Activated CD4-positive, alpha-beta memory T cell treated with anti-CD3 and anti-CD28 coated beads for 36 hours (primary cell): ENCODE results near the gene CUX1. TPM values are rescaled to one million over a fixed set of nuclear protein-coding genes. Genes with fewer than 3 reads are reported as not detected.
"Not testable (repeated sequence)": the region's sequence is repeated elsewhere in the genome, so short reads cannot be mapped to it uniquely, and the experiment has no call there.

Experiments used
- CTCF ChIA-PET: fragments of 350-600 bp; sonication (Branson Sonifier 250); formaldehyde crosslinking; loops from one replicate; lab custom pipeline; 2021; ENCODE audit warnings: antibody characterized with exemption, inconsistent platforms; lab: Charles Lee
- POLR2A ChIA-PET: fragments of 350-600 bp; sonication (Branson Sonifier 250); formaldehyde crosslinking; loops from one replicate; lab custom pipeline; 2021; ENCODE audit warnings: antibody characterized with exemption; lab: Charles Lee
- DNase-seq: peaks from one replicate; pipeline ENCODE4 v3.0.0-alpha.2; 2020
- H3K27ac Mint-ChIP-seq: one replicate; pipeline ENCODE4 v1.8.0; 2021; ENCODE audit warnings: mixed read lengths
- H3K27me3 Mint-ChIP-seq: one replicate; pipeline ENCODE4 v1.8.0; 2021; ENCODE audit warnings: mixed read lengths
- H3K36me3 Mint-ChIP-seq: one replicate; pipeline ENCODE4 v1.8.0; 2021; ENCODE audit warnings: mixed read lengths
- H3K4me1 Mint-ChIP-seq: one replicate; pipeline ENCODE4 v1.8.0; 2021; ENCODE audit warnings: low read depth, mixed read lengths
- H3K4me3 Mint-ChIP-seq: one replicate; pipeline ENCODE4 v1.8.0; 2021; ENCODE audit warnings: mild to moderate bottlenecking, mixed read lengths
- H3K9me3 Mint-ChIP-seq: one replicate; pipeline ENCODE4 v1.8.0; 2021; ENCODE audit warnings: mixed read lengths
- intact Hi-C: fragments of 100-400 bp; cut with micrococcal nuclease; formaldehyde crosslinking; loops from one replicate; pipeline ENCODE4 v1.15.1; 2023
- total RNA-seq, 2 experiments: library from RNA; stranded (reverse); gene quantifications; one replicate each; pipeline ENCODE4 v1.2.3, GENCODE V29; 2021

Gene CUX1
- total RNA-seq, 2 experiments from 2014 or later = 25.1 TPM

- ChIA-PET POLR2A (no interaction called here), CTCF (no interaction called here)
- Mint-ChIP-seq H3K4me1 (no peaks in the 10 kb centered on the region), H3K27ac (no peak overlapping the region), H3K4me3 (no peak overlapping the region), H3K36me3 (no peaks in the 10 kb centered on the region), H3K27me3 (no peaks in the 10 kb centered on the region), H3K9me3 (no peaks in the 10 kb centered on the region)
- intact Hi-C loops = no loop called here
- no peak for DNase-seq
Measured at GRCh38 chr7:101782896-101783295, 34.5 kb upstream of the CUX1 start.

GRCh38 chr7:101783381-101784181, 33.8 kb upstream of the CUX1 start:
- intact Hi-C loops = no loop called here
- no peaks in the 10 kb centered on the region for H3K4me1 Mint-ChIP-seq
- no peak for DNase-seq
- no peak overlapping the region for H3K27ac Mint-ChIP-seq
- H3K9me3 Mint-ChIP-seq = no peaks in the 10 kb centered on the region
- H3K27me3 Mint-ChIP-seq = no peaks in the 10 kb centered on the region
- ChIA-PET CTCF (no interaction called here), POLR2A (no interaction called here)
- no peak overlapping the region for H3K4me3 Mint-ChIP-seq
- no peaks in the 10 kb centered on the region for H3K36me3 Mint-ChIP-seq

GRCh38 chr7:101784292-101785127, 32.9 kb upstream of the CUX1 start:
- CTCF ChIA-PET = no interaction called here
- intact Hi-C loops = no loop called here
- no peaks in the 10 kb centered on the region for H3K27me3 Mint-ChIP-seq
- no peaks in the 10 kb centered on the region for H3K36me3 Mint-ChIP-seq
- no peaks in the 10 kb centered on the region for H3K4me1 Mint-ChIP-seq
- no peak for DNase-seq
- no peak overlapping the region for H3K27ac Mint-ChIP-seq
- POLR2A ChIA-PET = interaction anchor here (0.6 kb wide), 1 partner anchor 12 kb away, joined by 3 read pairs; no protein-coding TSS in a partner anchor
- H3K9me3 Mint-ChIP-seq = no peaks in the 10 kb centered on the region
- no peak overlapping the region for H3K4me3 Mint-ChIP-seq

GRCh38 chr7:101787864-101788263, 29.6 kb upstream of the CUX1 start:
- intact Hi-C loops = no loop called here
- Mint-ChIP-seq H3K27me3 (no peaks in the 10 kb centered on the region), H3K36me3 (no peaks in the 10 kb centered on the region), H3K4me3 (no peak overlapping the region), H3K4me1 (no peaks in the 10 kb centered on the region), H3K9me3 (no peaks in the 10 kb centered on the region), H3K27ac (no peak overlapping the region)
- ChIA-PET POLR2A (no interaction called here), CTCF (no interaction called here)
- DNase-seq = no peak

GRCh38 chr7:101788517-101788916, 28.9 kb upstream of the CUX1 start:
- no peak overlapping the region for H3K27ac Mint-ChIP-seq
- H3K4me3 Mint-ChIP-seq = no peak overlapping the region
- H3K27me3 Mint-ChIP-seq = no peaks in the 10 kb centered on the region
- H3K4me1 Mint-ChIP-seq = no peaks in the 10 kb centered on the region
- no peaks in the 10 kb centered on the region for H3K9me3 Mint-ChIP-seq
- intact Hi-C loops = no loop called here
- DNase-seq = no peak
- H3K36me3 Mint-ChIP-seq = no peaks in the 10 kb centered on the region
- POLR2A ChIA-PET = no interaction called here
- CTCF ChIA-PET = no interaction called here

- ChIA-PET POLR2A (no interaction called here), CTCF (no interaction called here)
- Mint-ChIP-seq H3K4me3 (no peak overlapping the region), H3K9me3 (no peaks in the 10 kb centered on the region), H3K27ac (no peak overlapping the region), H3K4me1 (no peaks in the 10 kb centered on the region), H3K27me3 (no peaks in the 10 kb centered on the region), H3K36me3 (no peaks in the 10 kb centered on the region)
- no peak for DNase-seq
- intact Hi-C loops = no loop called here
Measured at GRCh38 chr7:101790566-101791293, 26.7 kb upstream of the CUX1 start.

GRCh38 chr7:101792051-101792681, 25.3 kb upstream of the CUX1 start:
- Mint-ChIP-seq H3K4me3 (no peak overlapping the region), H3K27me3 (peaks cover 2% of the 10 kb centered on the region), H3K36me3 (no peaks in the 10 kb centered on the region), H3K9me3 (no peaks in the 10 kb centered on the region), H3K27ac (no peak overlapping the region), H3K4me1 (no peaks in the 10 kb centered on the region)
- intact Hi-C loops = no loop called here
- ChIA-PET CTCF (no interaction called here), POLR2A (no interaction called here)
- no peak for DNase-seq

- H3K4me3 Mint-ChIP-seq, H3K4me1 Mint-ChIP-seq, H3K27ac Mint-ChIP-seq, H3K9me3 Mint-ChIP-seq, H3K27me3 Mint-ChIP-seq, intact Hi-C loops, DNase-seq, H3K36me3 Mint-ChIP-seq, POLR2A ChIA-PET, CTCF ChIA-PET: not testable (repeated sequence)
Measured at GRCh38 chr7:101792682-101793071, 24.7 kb upstream of the CUX1 start.

- Mint-ChIP-seq H3K4me3 (no peak overlapping the region), H3K36me3 (no peaks in the 10 kb centered on the region), H3K4me1 (no peaks in the 10 kb centered on the region), H3K9me3 (no peaks in the 10 kb centered on the region), H3K27ac (no peak overlapping the region), H3K27me3 (peaks cover 2% of the 10 kb centered on the region)
- CTCF ChIA-PET = no interaction called here
- POLR2A ChIA-PET = no interaction called here
- intact Hi-C loops = no loop called here
- no peak for DNase-seq
Measured at GRCh38 chr7:101795461-101795860, 22.0 kb upstream of the CUX1 start.

- H3K9me3 Mint-ChIP-seq, H3K36me3 Mint-ChIP-seq, CTCF ChIA-PET, intact Hi-C loops, H3K4me1 Mint-ChIP-seq, DNase-seq, H3K4me3 Mint-ChIP-seq, H3K27ac Mint-ChIP-seq, POLR2A ChIA-PET, H3K27me3 Mint-ChIP-seq: not testable (repeated sequence)
Measured at GRCh38 chr7:101798173-101798572, 19.3 kb upstream of the CUX1 start.

- peaks cover 11% of the 10 kb centered on the region for H3K27me3 Mint-ChIP-seq
- DNase-seq = no peak
- ChIA-PET CTCF (no interaction called here), POLR2A (no interaction called here)
- no peak overlapping the region for H3K4me3 Mint-ChIP-seq
- H3K4me1 Mint-ChIP-seq = peaks cover 17% of the 10 kb centered on the region
- H3K36me3 Mint-ChIP-seq = no peaks in the 10 kb centered on the region
- H3K27ac Mint-ChIP-seq = no peak overlapping the region
- intact Hi-C loops = no loop called here
- H3K9me3 Mint-ChIP-seq = no peaks in the 10 kb centered on the region
Measured at GRCh38 chr7:101803203-101804087, 14.0 kb upstream of the CUX1 start.
